Memory B cell (primary cell): ENCODE results near the gene LMAN2.
"Not testable (repeated sequence)": the region's sequence is repeated elsewhere in the genome, so short reads cannot be mapped to it uniquely, and the experiment has no call there.

ENCODE experiments used
- ATAC-seq: fragments of 150-1000 bp; cut with Tn5 transposase; 2 replicates; pipeline ENCODE4 v1.10.0; 2021; ENCODE audit warnings: low read depth, mild to moderate bottlenecking, moderate library complexity
- DNase-seq, 2 donors: peaks; one replicate each; pipeline ENCODE4 v3.0.0; 2022; ENCODE audit warnings: low spot score in 2 of 2
- H3K27ac Mint-ChIP-seq: one replicate; pipeline ENCODE4 v1.8.0; 2022; ENCODE audit warnings: mild to moderate bottlenecking, moderate library complexity, mixed read lengths
- H3K27me3 Mint-ChIP-seq: one replicate; pipeline ENCODE4 v1.8.0; 2022; ENCODE audit warnings: mixed read lengths
- H3K36me3 Mint-ChIP-seq: one replicate; pipeline ENCODE4 v1.8.0; 2022; ENCODE audit warnings: mild to moderate bottlenecking, mixed read lengths
- H3K4me1 Mint-ChIP-seq: one replicate; pipeline ENCODE4 v1.8.0; 2022; ENCODE audit warnings: mixed read lengths
- H3K4me3 Mint-ChIP-seq: one replicate; pipeline ENCODE4 v1.8.0; 2022; ENCODE audit warnings: mild to moderate bottlenecking, moderate library complexity, mixed read lengths
- H3K9me3 Mint-ChIP-seq: one replicate; pipeline ENCODE4 v1.8.0; 2022; ENCODE audit warnings: mixed read lengths

LMAN2 gene

GRCh38 chr5:177363565-177363964 lies 12.1 kb upstream of the LMAN2 start:
- Mint-ChIP-seq H3K9me3 (no peaks in the 10 kb centered on the region), H3K27me3 (no peaks in the 10 kb centered on the region), H3K36me3 (peaks cover 15% of the 10 kb centered on the region), H3K4me3 (peak overlapping the region; percentile 34), H3K4me1 (peaks cover 52% of the 10 kb centered on the region), H3K27ac (no peak overlapping the region)
- ATAC-seq, result no peak
- DNase-seq, result no peak

GRCh38 chr5:177362610-177363507 lies 11.4 kb upstream of the LMAN2 start:
- Mint-ChIP-seq H3K27ac (peak overlapping the region; percentile 85), H3K36me3 (peaks cover 10% of the 10 kb centered on the region), H3K27me3 (no peaks in the 10 kb centered on the region), H3K4me1 (peaks cover 49% of the 10 kb centered on the region), H3K4me3 (peak overlapping the region; percentile 85), H3K9me3 (no peaks in the 10 kb centered on the region)
- peak; percentile 64 for ATAC-seq
- peak; percentile 49 to 53 for DNase-seq

GRCh38 chr5:177362292-177362609 lies 10.8 kb upstream of the LMAN2 start:
- peaks cover 53% of the 10 kb centered on the region for H3K4me1 Mint-ChIP-seq
- peak overlapping the region; percentile 85 for H3K4me3 Mint-ChIP-seq
- H3K27ac Mint-ChIP-seq, result peak overlapping the region; percentile 85
- H3K9me3 Mint-ChIP-seq, result no peaks in the 10 kb centered on the region
- ATAC-seq (no peak), DNase-seq (no peak)
- H3K36me3 Mint-ChIP-seq, result peaks cover 10% of the 10 kb centered on the region
- H3K27me3 Mint-ChIP-seq, result no peaks in the 10 kb centered on the region

- peak in 1 of 2 donors; percentile 36 for DNase-seq
- H3K4me3 Mint-ChIP-seq, result peak overlapping the region; percentile 85
- peaks cover 7% of the 10 kb centered on the region for H3K36me3 Mint-ChIP-seq
- peak; percentile 50 for ATAC-seq
- H3K9me3 Mint-ChIP-seq, result no peaks in the 10 kb centered on the region
- H3K4me1 Mint-ChIP-seq, result peaks cover 59% of the 10 kb centered on the region
- no peaks in the 10 kb centered on the region for H3K27me3 Mint-ChIP-seq
- H3K27ac Mint-ChIP-seq, result peak overlapping the region; percentile 85
These were observed 10.2 kb upstream of the LMAN2 start for GRCh38 chr5:177361418-177362291.

- not testable (repeated sequence) for H3K4me3 Mint-ChIP-seq, H3K27me3 Mint-ChIP-seq, H3K27ac Mint-ChIP-seq, H3K9me3 Mint-ChIP-seq, H3K36me3 Mint-ChIP-seq, DNase-seq, ATAC-seq
- peaks cover 62% of the 10 kb centered on the region for H3K4me1 Mint-ChIP-seq
These were observed 9.3 kb upstream of the LMAN2 start for GRCh38 chr5:177360740-177361139.

GRCh38 chr5:177359860-177360259 lies 8.4 kb upstream of the LMAN2 start:
- ATAC-seq (no peak), DNase-seq (no peak)
- Mint-ChIP-seq H3K4me1 (peaks cover 64% of the 10 kb centered on the region), H3K9me3 (no peaks in the 10 kb centered on the region), H3K27ac (peak overlapping the region; percentile 89), H3K36me3 (peaks cover 5% of the 10 kb centered on the region), H3K4me3 (peak overlapping the region; percentile 97), H3K27me3 (no peaks in the 10 kb centered on the region)

- H3K27ac Mint-ChIP-seq, result peak overlapping the region; percentile 89
- peaks cover 66% of the 10 kb centered on the region for H3K4me1 Mint-ChIP-seq
- H3K36me3 Mint-ChIP-seq, result peaks cover 5% of the 10 kb centered on the region
- DNase-seq (no peak), ATAC-seq (no peak)
- no peaks in the 10 kb centered on the region for H3K27me3 Mint-ChIP-seq
- H3K9me3 Mint-ChIP-seq, result peaks cover 2% of the 10 kb centered on the region
- peak overlapping the region; percentile 97 for H3K4me3 Mint-ChIP-seq
These were observed 8.0 kb upstream of the LMAN2 start for GRCh38 chr5:177359451-177359851.

GRCh38 chr5:177358370-177358819 lies 6.9 kb upstream of the LMAN2 start:
- Mint-ChIP-seq H3K36me3 (peaks cover 5% of the 10 kb centered on the region), H3K4me1 (peaks cover 63% of the 10 kb centered on the region), H3K4me3 (peak overlapping the region; percentile 97), H3K27ac (peak overlapping the region; percentile 89), H3K9me3 (peaks cover 2% of the 10 kb centered on the region), H3K27me3 (no peaks in the 10 kb centered on the region)
- no peak for ATAC-seq
- no peak for DNase-seq

GRCh38 chr5:177357459-177358351 lies 6.2 kb upstream of the LMAN2 start, which contains the start of gene RGS14:
Gene RGS14, plus strand, starts transcription at chr5:177357924. Its CDS starts 101 bp downstream, at chr5:177358025.
- peaks cover 59% of the 10 kb centered on the region for H3K4me1 Mint-ChIP-seq
- peak within 1 kb of the TSS; percentile 97 for H3K4me3 Mint-ChIP-seq
- no peaks in the 10 kb centered on the region for H3K27me3 Mint-ChIP-seq
- peak; percentile 64 to 79 for DNase-seq
- ATAC-seq, result peak; percentile 94
- H3K36me3 Mint-ChIP-seq, result peaks cover 5% of the 10 kb centered on the region
- H3K27ac Mint-ChIP-seq, result peak within 1 kb of the TSS; percentile 89
- H3K9me3 Mint-ChIP-seq, result peaks cover 2% of the 10 kb centered on the region

- ATAC-seq (no peak), DNase-seq (no peak)
- Mint-ChIP-seq H3K4me1 (peaks cover 53% of the 10 kb centered on the region), H3K27me3 (no peaks in the 10 kb centered on the region), H3K9me3 (peaks cover 2% of the 10 kb centered on the region), H3K27ac (peak overlapping the region; percentile 89), H3K36me3 (peaks cover 5% of the 10 kb centered on the region), H3K4me3 (peak overlapping the region; percentile 97)
These were observed 5.6 kb upstream of the LMAN2 start for GRCh38 chr5:177357146-177357458.

- H3K4me1 Mint-ChIP-seq, result peaks cover 50% of the 10 kb centered on the region
- DNase-seq (no peak), ATAC-seq (no peak)
- peaks cover 5% of the 10 kb centered on the region for H3K36me3 Mint-ChIP-seq
- no peaks in the 10 kb centered on the region for H3K27me3 Mint-ChIP-seq
- peak overlapping the region; percentile 89 for H3K27ac Mint-ChIP-seq
- peaks cover 2% of the 10 kb centered on the region for H3K9me3 Mint-ChIP-seq
- H3K4me3 Mint-ChIP-seq, result peak overlapping the region; percentile 97
These were observed 5.3 kb upstream of the LMAN2 start for GRCh38 chr5:177356746-177357145.

GRCh38 chr5:177355868-177356168 lies 4.3 kb upstream of the LMAN2 start:
- ATAC-seq, result no peak
- H3K4me3 Mint-ChIP-seq, result no peak overlapping the region
- peaks cover 47% of the 10 kb centered on the region for H3K4me1 Mint-ChIP-seq

GRCh38 chr5:177355162-177355867 lies 3.8 kb upstream of the LMAN2 start:
- Mint-ChIP-seq H3K27ac (no peak overlapping the region), H3K4me3 (no peak overlapping the region), H3K9me3 (peaks cover 2% of the 10 kb centered on the region), H3K4me1 (peaks cover 48% of the 10 kb centered on the region), H3K36me3 (peaks cover 5% of the 10 kb centered on the region), H3K27me3 (no peaks in the 10 kb centered on the region)
- ATAC-seq (no peak), DNase-seq (no peak)

More at GRCh38 chr5:177355868-177356168, 4.3 kb upstream of the LMAN2 start:
- H3K27me3 Mint-ChIP-seq, result no peaks in the 10 kb centered on the region
- no peak for DNase-seq
- H3K36me3 Mint-ChIP-seq, result peaks cover 5% of the 10 kb centered on the region
- H3K27ac Mint-ChIP-seq, result no peak overlapping the region
- H3K9me3 Mint-ChIP-seq, result peaks cover 2% of the 10 kb centered on the region
